Naive thymus-derived CD4-positive, alpha-beta T cell (primary cell): Measurements from ENCODE around the gene MARK2. TPM values are rescaled to one million over a fixed set of nuclear protein-coding genes. Genes with fewer than 3 reads are reported as not detected.

Experiments used
- ATAC-seq: fragments of 150-1000 bp; cut with Tn5 transposase; 2 replicates; pipeline ENCODE4 v1.10.0; 2021; ENCODE audit warnings: mild to moderate bottlenecking, moderate library complexity
- CTCF ChIA-PET: fragments of 350-600 bp; sonication (Branson Sonifier 250); formaldehyde crosslinking; loops from one replicate; lab custom pipeline; 2021; ENCODE audit warnings: antibody characterized with exemption; lab: Charles Lee
- POLR2A ChIA-PET: fragments of 350-600 bp; sonication (Branson Sonifier 250); formaldehyde crosslinking; loops from one replicate; lab custom pipeline; 2021; ENCODE audit warnings: antibody characterized with exemption, inconsistent platforms; lab: Charles Lee
- DNase-seq, 9 donors: peaks; one replicate each; pipeline versions ENCODE4 v3.0.0 to v3.0.0-alpha.2; 2020 to 2022; ENCODE audit warnings: mixed read lengths in 1 of 9
- H3K27ac ChIP-seq: one replicate; pipeline ENCODE4 v1.7.0; 2013; ENCODE audit warnings: mild to moderate bottlenecking, low read depth, low read length, moderate library complexity
- H3K27me3 ChIP-seq, 2 donors: one replicate each; pipeline ENCODE4 v1.7.0; 2013; ENCODE audit warnings: low read length in 2 of 2, mild to moderate bottlenecking in 2 of 2, moderate library complexity in 2 of 2; ENCODE audit not compliant: control insufficient read depth in 2 of 2, insufficient read depth in 2 of 2
- H3K36me3 ChIP-seq, 3 experiments: 1 replicate in 2 of 3; 2 replicates in 1 of 3; pipeline ENCODE4 v1.7.0; 2013; ENCODE audit warnings: low read length in 3 of 3, mild to moderate bottlenecking in 3 of 3, moderate library complexity in 1 of 3; ENCODE audit not compliant: insufficient read depth in 3 of 3, control insufficient read depth in 2 of 3
- H3K4me1 ChIP-seq, 2 donors: one replicate each; pipeline ENCODE4 v1.7.0; 2013; ENCODE audit warnings: low read length in 2 of 2, mild to moderate bottlenecking in 2 of 2, moderate library complexity in 1 of 2; ENCODE audit not compliant: control insufficient read depth in 2 of 2, insufficient read depth in 2 of 2
- H3K4me3 ChIP-seq: 2 replicates; pipeline ENCODE4 v1.7.0; 2013; ENCODE audit warnings: mild to moderate bottlenecking, low read length
- H3K9me3 ChIP-seq, 3 experiments: 1 replicate in 2 of 3; 2 replicates in 1 of 3; pipeline ENCODE4 v1.7.0; 2013; ENCODE audit warnings: low read length in 3 of 3; ENCODE audit not compliant: control insufficient read depth in 2 of 3
- H3K27ac Mint-ChIP-seq, 9 donors: one replicate each; pipeline ENCODE4 v1.8.0; 2020 to 2022; ENCODE audit warnings: mixed read lengths in 9 of 9, mild to moderate bottlenecking in 8 of 9, moderate library complexity in 5 of 9, inconsistent platforms in 2 of 9
- H3K27me3 Mint-ChIP-seq, 5 donors: one replicate each; pipeline ENCODE4 v1.8.0; 2021 to 2022; ENCODE audit warnings: mixed read lengths in 5 of 5, mild to moderate bottlenecking in 1 of 5
- H3K36me3 Mint-ChIP-seq, 5 donors: one replicate each; pipeline ENCODE4 v1.8.0; 2020 to 2022; ENCODE audit warnings: mixed read lengths in 5 of 5, mild to moderate bottlenecking in 3 of 5, inconsistent platforms in 1 of 5
- H3K4me1 Mint-ChIP-seq, 7 donors: one replicate each; pipeline ENCODE4 v1.8.0; 2020 to 2022; ENCODE audit warnings: mixed read lengths in 7 of 7, mild to moderate bottlenecking in 3 of 7, inconsistent platforms in 1 of 7
- H3K4me3 Mint-ChIP-seq, 10 donors: one replicate each; pipeline ENCODE4 v1.8.0; 2020 to 2022; ENCODE audit warnings: mild to moderate bottlenecking in 10 of 10, mixed read lengths in 10 of 10, moderate library complexity in 6 of 10, inconsistent platforms in 2 of 10
- H3K9me3 Mint-ChIP-seq, 11 donors: one replicate each; pipeline ENCODE4 v1.8.0; 2020 to 2022; ENCODE audit warnings: mixed read lengths in 11 of 11, mild to moderate bottlenecking in 4 of 11, inconsistent platforms in 1 of 11, moderate library complexity in 1 of 11
- intact Hi-C, 2 donors: fragments of 100-400 bp; cut with micrococcal nuclease; formaldehyde crosslinking; loops; one replicate each; pipeline ENCODE4 v1.15.1; 2023
- polyA plus RNA-seq, 2 donors: library from polyadenylated mRNA; unstranded; fragments of 300-500 nt; fragmentation: Illumina TruSeq; gene quantifications; one replicate each; pipeline ENCODE4 v1.2.3, GENCODE V29; 2021
- total RNA-seq, 6 experiments: library from RNA in 5 of 6; stranded (reverse) in 5 of 6; gene quantifications; 1 replicate in 5 of 6; 2 replicates in 1 of 6; pipeline ENCODE4 v1.2.3 and lab custom pipeline; 2021 to 2026

MARK2 gene
- total and polyA plus RNA-seq, 7 experiments from 2014 or later = 29.4 to 69.1 (median 56.8) TPM

GRCh38 chr11:63834535-63835157 is 4.3 kb upstream of the MARK2 start:
- H3K27me3 Mint-ChIP-seq = no peaks in the 10 kb centered on the region
- peaks cover 12% of the 10 kb centered on the region in 2 donors for H3K4me1 ChIP-seq
- peaks cover 0 to 4% (median 0%) of the 10 kb centered on the region in 3 experiments for H3K36me3 ChIP-seq
- no peak overlapping the region for H3K4me3 ChIP-seq
- CTCF ChIA-PET = interaction anchor here (1.2 to 5.7 kb wide), 3 partner anchors 47 to 110 kb away, joined by 3 to 148 read pairs (median 3); no protein-coding TSS in a partner anchor
- peaks cover 15 to 23% (median 18%) of the 10 kb centered on the region in 7 donors for H3K4me1 Mint-ChIP-seq
- H3K27ac ChIP-seq = no peak overlapping the region
- ATAC-seq (no peak), DNase-seq (no peak)
- intact Hi-C loops = loop anchor here (5.0 kb wide), 4 partner anchors 153 to 1867 kb away; partner anchors contain the start of genes CATSPERZ (in 1 of the 2), FTH1 (in 1 of the 2), MACROD1 (in 1 of the 2) and OTUB1 (in 1 of the 2)
- no peak overlapping the region for H3K27ac Mint-ChIP-seq
- POLR2A ChIA-PET = interaction anchor here (0.6 kb wide), 1 partner anchor 313 kb away, joined by 3 read pairs; no protein-coding TSS in a partner anchor
- H3K4me3 Mint-ChIP-seq = no peak overlapping the region
- no peaks in the 10 kb centered on the region for H3K36me3 Mint-ChIP-seq
- no peaks in the 10 kb centered on the region for H3K27me3 ChIP-seq
- no peaks in the 10 kb centered on the region for H3K9me3 Mint-ChIP-seq
- H3K9me3 ChIP-seq = no peaks in the 10 kb centered on the region

GRCh38 chr11:63835158-63835545 is 3.8 kb upstream of the MARK2 start:
- H3K27ac ChIP-seq = no peak overlapping the region
- no peaks in the 10 kb centered on the region for H3K9me3 ChIP-seq
- no peak overlapping the region for H3K4me3 ChIP-seq
- intact Hi-C loops = loop anchor here (5.0 kb wide), 4 partner anchors 152 to 1868 kb away; partner anchors contain the start of genes CATSPERZ (in 1 of the 2), FTH1 (in 1 of the 2), MACROD1 (in 1 of the 2) and OTUB1 (in 1 of the 2)
- ChIA-PET POLR2A (no interaction called here), CTCF (interaction anchor here (0.6 to 5.7 kb wide), 6 partner anchors 37 to 110 kb away, joined by 3 to 148 read pairs (median 12); no protein-coding TSS in a partner anchor)
- H3K4me1 ChIP-seq = peaks cover 12% of the 10 kb centered on the region in 2 donors
- Mint-ChIP-seq H3K36me3 (peaks cover 0 to 4% (median 0%) of the 10 kb centered on the region in 5 donors), H3K9me3 (peaks cover 0 to 2% (median 0%) of the 10 kb centered on the region in 11 donors), H3K4me3 (no peak overlapping the region), H3K4me1 (peaks cover 15 to 28% (median 19%) of the 10 kb centered on the region in 7 donors), H3K27me3 (no peaks in the 10 kb centered on the region), H3K27ac (peak overlapping the region in 2 of 9 donors; percentile 6 to 16)
- no peaks in the 10 kb centered on the region for H3K27me3 ChIP-seq
- peaks cover 0 to 5% (median 0%) of the 10 kb centered on the region in 3 experiments for H3K36me3 ChIP-seq
- ATAC-seq = no peak
- DNase-seq = no peak

- peaks cover 23 to 28% of the 10 kb centered on the region in 2 donors for H3K4me1 ChIP-seq
- Mint-ChIP-seq H3K4me1 (peaks cover 35 to 48% (median 39%) of the 10 kb centered on the region in 7 donors), H3K36me3 (peaks cover 0 to 18% (median 0%) of the 10 kb centered on the region in 5 donors), H3K27ac (peak overlapping the region; percentile 30 to 97 (median 88)), H3K27me3 (no peaks in the 10 kb centered on the region), H3K9me3 (peaks cover 0 to 2% (median 0%) of the 10 kb centered on the region in 11 donors), H3K4me3 (peak overlapping the region; percentile 62 to 99 (median 78))
- H3K27me3 ChIP-seq = no peaks in the 10 kb centered on the region
- intact Hi-C loops = loop anchor here (1.0 to 5.0 kb wide), 14 partner anchors 24 to 1870 kb away; partner anchors contain the start of genes CATSPERZ (in 1 of the 2), FTH1 (in 1 of the 2), MACROD1 (in 1 of the 2) and NAA40 (in 1 of the 2)
- ATAC-seq (no peak), DNase-seq (peak; percentile 46 to 81 (median 73))
- no peak overlapping the region for H3K4me3 ChIP-seq
- POLR2A ChIA-PET = interaction anchor here (0.6 to 4.2 kb wide), 11 partner anchors 14 to 139 kb away, joined by 3 to 32 read pairs (median 4); partner anchors contain the start of gene RCOR2
- H3K9me3 ChIP-seq = no peaks in the 10 kb centered on the region
- CTCF ChIA-PET = interaction anchor here (0.6 to 5.7 kb wide), 37 partner anchors 13 to 322 kb away, joined by 3 to 148 read pairs (median 7); partner anchors contain the start of genes COX8A, NAA40 and RCOR2
- H3K27ac ChIP-seq = peak overlapping the region; percentile 64
- peaks cover 0 to 9% (median 0%) of the 10 kb centered on the region in 3 experiments for H3K36me3 ChIP-seq
Observed at GRCh38 chr11:63837027-63837688, 1.8 kb upstream of the MARK2 start.

- ATAC-seq = no peak
- peak overlapping the region; percentile 37 to 97 (median 88) for H3K27ac Mint-ChIP-seq
- DNase-seq = peak in 1 of 9 donors; percentile 8
- H3K4me3 Mint-ChIP-seq = peak overlapping the region; percentile 83 to 99 (median 88)
- H3K36me3 Mint-ChIP-seq = peaks cover 0 to 18% (median 2%) of the 10 kb centered on the region in 5 donors
- CTCF ChIA-PET = interaction anchor here (0.6 to 5.7 kb wide), 32 partner anchors 12 to 321 kb away, joined by 3 to 148 read pairs (median 7); partner anchors contain the start of genes NAA40 and RCOR2
- peaks cover 27 to 34% of the 10 kb centered on the region in 2 donors for H3K4me1 ChIP-seq
- H3K9me3 ChIP-seq = no peaks in the 10 kb centered on the region
- no peaks in the 10 kb centered on the region for H3K27me3 Mint-ChIP-seq
- peaks cover 40 to 47% (median 44%) of the 10 kb centered on the region in 7 donors for H3K4me1 Mint-ChIP-seq
- H3K9me3 Mint-ChIP-seq = peaks cover 0 to 2% (median 0%) of the 10 kb centered on the region in 11 donors
- POLR2A ChIA-PET = interaction anchor here (0.9 to 4.2 kb wide), 13 partner anchors 13 to 466 kb away, joined by 3 to 32 read pairs (median 5); partner anchors contain the start of gene RCOR2
- peaks cover 0 to 9% (median 0%) of the 10 kb centered on the region in 3 experiments for H3K36me3 ChIP-seq
- no peaks in the 10 kb centered on the region for H3K27me3 ChIP-seq
- intact Hi-C loops = loop anchor here (1.0 to 5.0 kb wide), 26 partner anchors 24 to 1870 kb away; partner anchors contain the start of genes COX8A (in 2 of the 2), OTUB1 (in 2 of the 2), RCOR2 (in 2 of the 2) and SPINDOC (in 2 of the 2)
- no peak overlapping the region for H3K4me3 ChIP-seq
- H3K27ac ChIP-seq = peak overlapping the region; percentile 64
Observed at GRCh38 chr11:63837739-63838138, 1.2 kb upstream of the MARK2 start.

GRCh38 chr11:63838150-63838677 is 696 bp upstream of the MARK2 start:
- Histone ChIP-seq H3K27me3 (no peaks in the 10 kb centered on the region), H3K4me1 (peaks cover 32 to 35% of the 10 kb centered on the region in 2 donors), H3K36me3 (peaks cover 0 to 9% (median 0%) of the 10 kb centered on the region in 3 experiments), H3K27ac (peak overlapping the region; percentile 64), H3K9me3 (no peaks in the 10 kb centered on the region), H3K4me3 (peak overlapping the region; percentile 48)
- intact Hi-C loops = loop anchor here (1.0 to 5.0 kb wide), 16 partner anchors 25 to 1871 kb away; partner anchors contain the start of genes COX8A (in 2 of the 2), OTUB1 (in 2 of the 2), CATSPERZ (in 1 of the 2) and FTH1 (in 1 of the 2)
- Mint-ChIP-seq H3K27me3 (no peaks in the 10 kb centered on the region), H3K36me3 (peaks cover 0 to 18% (median 6%) of the 10 kb centered on the region in 5 donors), H3K27ac (peak overlapping the region; percentile 37 to 97 (median 88)), H3K4me3 (peak overlapping the region; percentile 83 to 99 (median 88)), H3K4me1 (peaks cover 40 to 52% (median 49%) of the 10 kb centered on the region in 7 donors), H3K9me3 (peaks cover 0 to 2% (median 0%) of the 10 kb centered on the region in 11 donors)
- no peak for ATAC-seq
- no peak for DNase-seq
- CTCF ChIA-PET = interaction anchor here (0.7 to 5.7 kb wide), 23 partner anchors 29 to 321 kb away, joined by 3 to 148 read pairs (median 10); partner anchors contain the start of gene RCOR2
- POLR2A ChIA-PET = interaction anchor here (0.8 to 4.2 kb wide), 21 partner anchors 13 to 982 kb away, joined by 3 to 32 read pairs (median 5); partner anchors contain the start of gene RCOR2
